GM18870 (cell line): ENCODE data around the gene EMILIN1.

Experiments used
- ATAC-seq: cut with Tn5 transposase; IDR thresholded peaks from one replicate; pipeline ENCODE4 v1.9.1; 2021; ENCODE audit warnings: moderate library complexity; ENCODE audit not compliant: unreplicated experiment

EMILIN1 gene

DNA sequence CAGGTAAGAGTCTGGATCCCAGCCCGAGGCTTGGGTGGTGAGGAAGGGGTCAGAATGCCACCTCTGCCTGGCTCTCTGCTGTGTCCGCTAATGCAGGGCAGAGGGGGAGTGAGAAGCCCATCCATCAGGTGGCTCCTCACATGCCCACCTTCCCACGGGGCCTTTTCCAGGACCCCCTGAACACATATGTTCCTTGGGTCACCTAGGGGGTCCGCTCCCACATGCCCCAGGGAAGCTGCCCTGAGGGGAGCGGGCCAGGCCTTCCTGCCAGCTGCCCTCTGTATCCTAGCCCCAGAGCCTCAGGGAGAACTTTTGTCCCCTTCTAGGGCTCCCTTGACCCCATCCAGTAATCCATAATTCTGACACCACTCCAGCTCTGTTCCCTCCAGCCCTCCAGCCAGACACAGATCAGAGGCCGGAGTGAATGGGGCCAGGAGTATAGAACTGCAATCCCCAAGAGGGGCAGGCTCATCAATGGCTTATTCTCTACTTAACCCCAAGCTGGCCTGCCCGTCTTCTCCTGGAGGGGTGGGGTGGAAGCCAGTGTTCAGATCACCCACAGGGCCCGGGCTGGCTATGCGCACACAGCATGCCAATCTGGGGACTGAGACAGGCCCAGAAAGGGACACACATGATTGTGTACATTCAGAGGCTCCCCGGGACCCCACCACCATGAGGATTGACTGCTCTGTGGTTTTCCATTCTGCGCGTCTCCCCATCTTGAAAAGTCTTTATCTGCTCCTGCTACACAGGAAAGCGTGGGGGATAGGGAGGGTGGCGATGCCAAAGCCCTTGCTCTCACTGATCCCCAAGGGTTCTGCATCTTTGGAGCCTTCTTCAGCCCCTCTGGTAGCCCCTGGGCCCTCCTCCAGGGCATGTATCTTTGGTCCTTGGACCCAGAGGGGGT lies 1.1 kb downstream of the EMILIN1 start:
- no peak for ATAC-seq

DNA sequence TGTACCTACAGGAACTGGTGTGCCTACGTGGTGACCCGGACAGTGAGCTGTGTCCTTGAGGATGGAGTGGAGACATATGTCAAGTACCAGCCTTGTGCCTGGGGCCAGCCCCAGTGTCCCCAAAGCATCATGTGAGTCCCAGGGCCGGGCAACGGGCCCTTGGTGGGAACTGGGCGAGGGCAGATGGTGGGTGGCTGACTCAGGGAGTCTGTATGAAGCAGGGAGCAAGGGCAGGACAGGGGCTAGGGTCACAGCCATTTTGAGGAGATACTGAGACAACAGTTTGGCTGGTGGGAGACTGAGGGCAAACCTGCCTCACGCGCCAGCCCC lies 1.7 kb downstream of the EMILIN1 start:
- ATAC-seq, result no peak

DNA sequence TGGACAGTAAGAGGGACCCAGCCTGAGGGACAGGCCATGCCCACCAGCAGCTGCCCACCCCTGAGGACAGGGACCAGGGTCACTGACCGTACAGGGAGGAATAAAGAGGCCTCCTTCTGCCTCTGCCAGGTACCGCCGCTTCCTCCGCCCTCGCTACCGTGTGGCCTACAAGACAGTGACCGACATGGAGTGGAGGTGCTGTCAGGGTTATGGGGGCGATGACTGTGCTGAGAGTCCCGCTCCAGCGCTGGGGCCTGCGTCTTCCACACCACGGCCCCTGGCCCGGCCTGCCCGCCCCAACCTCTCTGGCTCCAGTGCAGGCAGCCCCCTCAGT lies 2.2 kb downstream of the EMILIN1 start:
- no peak for ATAC-seq

DNA sequence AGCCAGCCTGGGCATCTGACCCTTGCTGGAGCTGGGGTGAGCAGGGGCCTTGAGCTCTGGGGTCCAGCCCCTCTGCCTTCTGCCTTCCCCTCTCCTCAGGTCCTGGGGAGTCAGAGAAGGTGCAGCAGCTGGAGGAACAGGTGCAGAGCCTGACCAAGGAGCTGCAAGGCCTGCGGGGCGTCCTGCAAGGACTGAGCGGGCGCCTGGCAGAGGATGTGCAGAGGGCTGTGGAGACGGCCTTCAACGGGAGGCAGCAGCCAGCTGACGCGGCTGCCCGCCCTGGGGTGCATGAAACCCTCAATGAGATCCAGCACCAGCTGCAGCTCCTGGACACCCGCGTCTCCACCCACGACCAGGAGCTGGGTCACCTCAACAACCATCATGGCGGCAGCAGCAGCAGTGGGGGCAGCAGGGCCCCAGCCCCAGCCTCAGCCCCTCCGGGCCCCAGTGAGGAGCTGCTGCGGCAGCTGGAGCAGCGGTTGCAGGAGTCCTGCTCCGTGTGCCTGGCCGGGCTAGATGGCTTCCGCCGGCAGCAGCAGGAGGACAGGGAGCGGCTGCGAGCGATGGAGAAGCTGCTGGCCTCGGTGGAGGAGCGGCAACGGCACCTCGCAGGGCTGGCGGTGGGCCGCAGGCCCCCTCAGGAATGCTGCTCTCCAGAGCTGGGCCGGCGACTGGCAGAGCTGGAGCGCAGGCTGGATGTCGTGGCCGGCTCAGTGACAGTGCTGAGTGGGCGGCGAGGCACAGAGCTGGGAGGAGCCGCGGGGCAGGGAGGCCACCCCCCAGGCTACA lies 3.8 kb downstream of the EMILIN1 start:
- no peak for ATAC-seq

DNA sequence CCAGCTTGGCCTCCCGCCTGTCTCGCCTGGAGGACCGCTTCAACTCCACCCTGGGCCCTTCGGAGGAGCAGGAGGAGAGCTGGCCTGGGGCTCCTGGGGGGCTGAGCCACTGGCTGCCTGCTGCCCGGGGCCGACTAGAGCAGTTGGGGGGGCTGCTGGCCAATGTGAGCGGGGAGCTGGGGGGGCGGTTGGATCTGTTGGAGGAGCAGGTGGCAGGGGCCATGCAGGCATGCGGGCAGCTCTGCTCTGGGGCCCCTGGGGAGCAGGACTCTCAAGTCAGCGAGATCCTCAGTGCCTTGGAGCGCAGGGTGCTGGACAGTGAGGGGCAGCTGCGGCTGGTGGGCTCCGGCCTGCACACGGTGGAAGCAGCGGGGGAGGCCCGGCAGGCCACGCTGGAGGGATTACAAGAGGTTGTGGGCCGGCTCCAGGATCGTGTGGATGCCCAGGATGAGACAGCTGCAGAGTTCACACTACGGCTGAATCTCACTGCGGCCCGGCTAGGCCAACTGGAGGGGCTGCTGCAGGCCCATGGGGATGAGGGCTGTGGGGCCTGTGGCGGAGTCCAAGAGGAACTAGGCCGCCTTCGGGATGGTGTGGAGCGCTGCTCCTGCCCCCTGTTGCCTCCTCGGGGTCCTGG lies 4.5 kb downstream of the EMILIN1 start:
- ATAC-seq, result no peak

DNA sequence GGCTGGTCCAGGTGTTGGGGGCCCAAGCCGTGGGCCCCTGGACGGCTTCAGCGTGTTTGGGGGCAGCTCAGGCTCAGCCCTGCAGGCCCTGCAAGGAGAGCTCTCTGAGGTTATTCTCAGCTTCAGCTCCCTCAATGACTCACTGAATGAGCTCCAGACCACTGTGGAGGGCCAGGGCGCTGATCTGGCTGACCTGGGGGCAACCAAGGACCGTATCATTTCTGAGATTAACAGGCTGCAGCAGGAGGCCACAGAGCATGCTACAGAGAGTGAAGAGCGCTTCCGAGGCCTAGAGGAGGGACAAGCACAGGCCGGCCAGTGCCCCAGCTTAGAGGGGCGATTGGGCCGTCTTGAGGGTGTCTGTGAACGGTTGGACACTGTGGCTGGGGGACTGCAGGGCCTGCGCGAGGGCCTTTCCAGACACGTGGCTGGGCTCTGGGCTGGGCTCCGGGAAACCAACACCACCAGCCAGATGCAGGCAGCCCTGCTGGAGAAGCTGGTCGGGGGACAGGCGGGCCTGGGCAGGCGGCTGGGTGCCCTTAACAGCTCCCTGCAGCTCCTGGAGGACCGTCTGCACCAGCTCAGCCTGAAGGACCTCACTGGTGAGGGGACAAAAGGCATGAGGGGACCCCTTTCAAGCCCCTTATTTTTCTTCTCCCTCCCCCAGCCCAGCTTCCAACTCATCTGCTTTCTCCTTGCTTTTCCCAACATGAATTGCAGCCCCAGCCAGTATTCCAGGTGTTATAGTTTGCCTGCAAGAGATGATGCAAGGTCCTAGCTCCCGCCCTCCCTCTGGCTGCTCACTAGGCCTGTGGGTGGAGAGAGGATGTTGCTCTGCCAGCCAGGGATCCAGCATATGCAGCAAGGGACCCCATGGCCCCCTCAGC lies 5.2 kb downstream of the EMILIN1 start:
- ATAC-seq, result no peak

DNA sequence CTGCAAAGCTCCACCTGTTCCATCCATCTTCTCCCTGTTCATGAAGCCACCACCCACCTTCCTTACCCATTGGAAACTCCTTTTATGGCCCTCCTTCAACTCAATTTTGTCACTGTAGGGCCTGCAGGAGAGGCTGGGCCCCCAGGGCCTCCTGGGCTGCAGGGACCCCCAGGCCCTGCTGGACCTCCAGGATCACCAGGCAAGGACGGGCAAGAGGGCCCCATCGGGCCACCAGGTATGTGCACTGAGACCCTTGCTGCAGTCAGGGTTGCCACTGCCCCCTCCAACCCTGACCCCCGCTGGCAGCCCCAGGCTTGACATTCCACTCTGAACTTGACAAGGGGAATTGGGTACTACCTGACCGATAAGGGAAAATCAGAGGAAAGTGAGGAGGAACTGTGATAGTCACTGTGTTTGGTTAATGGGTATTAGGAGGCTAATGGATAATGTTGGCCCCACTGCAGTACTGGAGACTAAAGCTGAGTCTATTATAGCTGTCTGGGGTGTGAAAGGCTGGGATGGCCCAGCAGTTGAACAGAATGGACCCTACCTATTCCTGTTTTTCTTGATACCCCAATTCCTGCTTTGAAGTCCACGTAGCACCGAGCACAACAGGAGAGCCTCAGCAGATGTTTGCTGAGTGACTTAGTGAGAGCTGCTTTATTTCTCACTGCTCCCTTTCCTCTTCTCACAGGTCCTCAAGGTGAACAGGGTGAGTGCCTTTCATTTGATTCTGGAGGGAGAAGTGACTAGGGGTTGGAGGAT lies 6.1 kb downstream of the EMILIN1 start:
- no peak for ATAC-seq

DNA sequence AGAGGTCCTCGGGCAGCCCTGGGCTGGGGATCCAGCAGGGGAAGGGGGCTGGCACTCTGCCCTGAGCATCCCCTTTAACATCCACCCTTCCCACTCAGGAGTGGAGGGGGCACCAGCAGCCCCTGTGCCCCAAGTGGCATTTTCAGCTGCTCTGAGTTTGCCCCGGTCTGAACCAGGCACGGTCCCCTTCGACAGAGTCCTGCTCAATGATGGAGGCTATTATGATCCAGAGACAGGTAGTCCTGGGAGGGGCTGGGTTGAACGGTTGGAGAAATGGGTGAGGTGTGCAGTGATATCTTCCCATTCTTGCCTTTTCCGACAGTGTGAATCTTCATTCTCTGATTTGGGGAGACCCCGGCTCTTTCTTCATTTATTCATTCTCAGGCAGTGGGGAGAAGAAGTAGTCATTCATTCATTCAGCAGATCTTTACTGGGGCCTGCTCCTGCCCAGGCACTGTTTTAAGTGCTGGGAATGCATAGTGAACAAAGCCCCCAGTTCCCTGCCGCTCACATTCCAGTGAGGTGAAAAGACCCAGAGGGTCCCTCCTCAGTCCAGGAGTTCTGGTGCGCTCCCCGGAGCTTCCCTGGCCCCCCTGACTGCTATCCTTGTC lies 6.8 kb downstream of the EMILIN1 start:
- ATAC-seq, result no peak

DNA sequence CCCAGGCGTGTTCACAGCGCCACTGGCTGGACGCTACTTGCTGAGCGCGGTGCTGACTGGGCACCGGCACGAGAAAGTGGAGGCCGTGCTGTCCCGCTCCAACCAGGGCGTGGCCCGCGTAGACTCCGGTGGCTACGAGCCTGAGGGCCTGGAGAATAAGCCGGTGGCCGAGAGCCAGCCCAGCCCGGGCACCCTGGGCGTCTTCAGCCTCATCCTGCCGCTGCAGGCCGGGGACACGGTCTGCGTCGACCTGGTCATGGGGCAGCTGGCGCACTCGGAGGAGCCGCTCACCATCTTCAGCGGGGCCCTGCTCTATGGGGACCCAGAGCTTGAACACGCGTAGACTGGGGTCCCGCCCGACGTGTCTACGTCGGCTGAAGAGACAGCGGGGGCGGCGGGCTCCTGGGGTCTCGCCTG lies 7.3 kb downstream of the EMILIN1 start:
- no peak for ATAC-seq

DNA sequence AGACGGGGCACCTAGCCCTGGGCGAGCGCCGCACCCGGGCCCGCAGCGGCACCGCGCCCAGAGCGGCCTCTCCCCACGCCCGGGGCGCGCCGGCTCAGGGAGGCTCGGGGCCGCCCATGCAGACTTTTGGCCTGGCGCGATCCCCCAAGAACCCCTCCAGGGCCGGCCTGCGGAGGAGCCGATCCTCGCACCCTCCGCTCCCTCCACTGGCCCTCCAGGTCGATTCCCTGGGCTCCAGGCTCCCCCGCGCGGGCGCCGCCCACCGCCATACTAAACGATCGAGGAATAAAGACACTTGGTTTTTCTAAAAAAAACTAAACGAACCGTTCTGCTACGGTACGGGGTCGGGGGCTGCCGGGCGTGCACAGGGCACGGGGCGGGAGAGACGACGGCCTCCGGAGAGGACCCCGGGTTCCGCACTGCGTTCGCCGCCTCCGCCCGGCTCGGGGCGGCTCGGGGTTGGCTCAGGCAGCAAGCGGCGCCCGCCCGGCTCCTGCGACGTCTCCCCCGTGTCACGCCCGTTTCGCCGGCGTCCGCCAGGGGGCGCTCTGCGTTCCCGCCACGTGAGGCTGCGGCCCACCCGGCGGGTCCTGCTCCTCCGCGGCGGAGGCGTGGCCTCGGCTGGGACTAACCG lies 7.8 kb downstream of the EMILIN1 start:
- peak; percentile 51 for ATAC-seq

DNA sequence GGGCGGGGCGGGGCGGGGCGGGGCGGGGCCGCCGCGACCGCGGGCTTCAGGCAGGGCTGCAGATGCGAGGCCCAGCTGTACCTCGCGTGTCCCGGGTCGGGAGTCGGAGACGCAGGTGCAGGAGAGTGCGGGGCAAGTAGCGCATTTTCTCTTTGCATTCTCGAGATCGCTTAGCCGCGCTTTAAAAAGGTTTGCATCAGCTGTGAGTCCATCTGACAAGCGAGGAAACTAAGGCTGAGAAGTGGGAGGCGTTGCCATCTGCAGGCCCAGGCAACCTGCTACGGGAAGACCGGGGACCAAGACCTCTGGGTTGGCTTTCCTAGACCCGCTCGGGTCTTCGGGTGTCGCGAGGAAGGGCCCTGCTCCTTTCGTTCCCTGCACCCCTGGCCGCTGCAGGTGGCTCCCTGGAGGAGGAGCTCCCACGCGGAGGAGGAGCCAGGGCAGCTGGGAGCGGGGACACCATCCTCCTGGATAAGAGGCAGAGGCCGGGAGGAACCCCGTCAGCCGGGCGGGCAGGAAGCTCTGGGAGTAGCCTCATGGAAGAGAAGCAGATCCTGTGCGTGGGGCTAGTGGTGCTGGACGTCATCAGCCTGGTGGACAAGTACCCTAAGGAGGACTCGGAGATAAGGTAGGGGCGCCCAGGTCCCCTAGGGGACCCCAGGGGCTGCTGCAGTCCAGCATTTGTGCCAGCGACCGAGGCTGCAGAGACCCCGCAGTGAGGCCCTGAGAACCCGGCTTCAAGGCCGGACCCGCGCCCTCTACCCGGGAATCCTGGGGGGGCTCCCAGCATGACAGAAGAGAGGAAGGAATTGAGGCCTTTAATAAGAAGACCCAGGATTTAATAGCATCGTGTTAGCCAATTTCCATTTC lies 8.5 kb downstream of the EMILIN1 start, which contains the start of gene KHK:
TSS of gene KHK (plus strand) at position 49 of the 870 bp plus-strand sequence. CDS start at position 537, 488 bp downstream.
- peak; percentile 28 for ATAC-seq

DNA sequence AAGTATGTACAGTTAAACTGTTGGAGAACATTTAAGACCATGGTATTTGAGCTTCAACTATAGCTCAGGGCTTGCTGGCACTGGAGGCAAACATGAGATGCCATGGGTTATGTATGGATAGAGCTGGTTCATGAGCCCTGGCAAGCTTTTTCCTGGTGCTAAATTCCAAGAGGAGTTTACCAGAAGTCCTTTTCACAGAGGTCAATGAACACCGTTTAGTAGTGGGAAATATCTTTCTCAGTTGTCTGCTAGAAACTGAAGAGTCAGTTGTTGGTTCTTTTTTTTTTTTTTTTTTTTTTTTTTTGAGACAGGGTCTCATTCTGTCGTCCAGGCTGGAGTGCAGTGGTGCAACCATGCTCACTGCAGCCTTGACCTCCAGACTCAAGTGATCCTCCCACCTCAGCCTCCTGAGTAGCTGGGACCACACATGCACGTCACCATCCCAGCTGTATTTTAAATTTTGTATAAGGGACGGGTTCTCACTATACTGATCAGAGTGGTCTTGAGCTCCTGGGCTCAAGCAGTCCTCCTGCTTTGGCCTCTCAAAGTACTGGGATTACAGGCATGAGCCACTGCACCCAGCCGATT lies 9.5 kb downstream of the EMILIN1 start:
- ATAC-seq, result no peak

DNA sequence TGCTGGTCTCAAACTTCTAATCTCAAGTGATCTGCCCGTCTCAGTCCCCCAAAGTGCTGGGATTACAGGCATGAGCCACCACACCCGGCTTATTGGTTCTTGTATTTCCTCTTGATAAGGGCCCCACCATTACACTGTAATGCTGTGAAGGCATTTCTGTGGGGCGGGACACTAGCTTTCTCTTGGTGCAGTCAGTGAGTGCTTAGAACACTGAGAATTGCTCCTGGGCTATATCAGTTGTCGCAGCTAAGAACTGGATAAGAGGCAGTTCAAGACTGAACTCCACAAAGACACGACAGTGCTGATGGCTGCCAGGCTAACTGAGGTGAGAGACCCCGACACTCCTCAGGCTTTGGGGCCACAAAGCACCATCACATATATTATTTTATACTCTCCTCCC lies 10.2 kb downstream of the EMILIN1 start:
- ATAC-seq, result no peak

DNA sequence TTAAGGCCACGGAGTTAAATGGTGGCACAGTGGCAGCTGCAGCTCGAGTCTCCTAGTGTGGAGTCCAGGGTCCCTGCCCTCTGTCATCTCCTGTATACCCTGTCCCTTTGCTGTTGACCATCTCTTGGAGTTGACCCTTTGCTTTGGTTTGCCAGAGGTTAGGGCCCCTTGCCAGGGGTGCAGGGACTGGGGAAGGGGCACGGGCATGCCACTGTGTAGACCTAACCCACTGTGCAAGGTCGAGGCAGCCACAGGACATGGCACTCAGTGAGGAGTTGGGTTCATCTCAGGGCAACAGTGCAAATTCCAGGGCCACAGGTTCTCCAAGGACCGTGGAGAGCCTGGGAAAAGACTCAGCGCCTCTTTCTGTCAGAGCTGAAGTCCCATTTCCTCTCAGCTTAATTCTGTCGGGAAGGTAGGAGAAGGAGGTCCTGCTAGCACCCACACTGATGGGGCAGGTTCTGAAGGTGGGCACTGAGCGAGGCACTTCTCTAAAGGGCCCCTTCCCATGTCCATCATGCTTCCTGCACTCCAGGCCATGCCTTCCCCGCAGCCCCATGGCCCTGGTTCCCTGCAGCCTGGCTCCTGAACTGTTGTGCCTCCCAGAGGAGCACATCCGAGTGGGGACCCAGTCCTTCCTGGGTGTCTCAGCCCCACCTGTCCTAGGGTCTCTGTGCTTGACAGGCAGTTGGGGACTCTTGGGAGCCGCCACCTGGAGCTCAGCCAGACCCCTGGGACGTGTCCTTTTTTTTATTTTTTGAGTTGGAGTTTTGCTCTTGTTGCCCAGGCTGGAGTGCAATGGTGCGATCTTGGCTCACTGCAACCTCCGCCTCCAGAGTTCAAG lies 10.9 kb downstream of the EMILIN1 start:
- no peak for ATAC-seq

DNA sequence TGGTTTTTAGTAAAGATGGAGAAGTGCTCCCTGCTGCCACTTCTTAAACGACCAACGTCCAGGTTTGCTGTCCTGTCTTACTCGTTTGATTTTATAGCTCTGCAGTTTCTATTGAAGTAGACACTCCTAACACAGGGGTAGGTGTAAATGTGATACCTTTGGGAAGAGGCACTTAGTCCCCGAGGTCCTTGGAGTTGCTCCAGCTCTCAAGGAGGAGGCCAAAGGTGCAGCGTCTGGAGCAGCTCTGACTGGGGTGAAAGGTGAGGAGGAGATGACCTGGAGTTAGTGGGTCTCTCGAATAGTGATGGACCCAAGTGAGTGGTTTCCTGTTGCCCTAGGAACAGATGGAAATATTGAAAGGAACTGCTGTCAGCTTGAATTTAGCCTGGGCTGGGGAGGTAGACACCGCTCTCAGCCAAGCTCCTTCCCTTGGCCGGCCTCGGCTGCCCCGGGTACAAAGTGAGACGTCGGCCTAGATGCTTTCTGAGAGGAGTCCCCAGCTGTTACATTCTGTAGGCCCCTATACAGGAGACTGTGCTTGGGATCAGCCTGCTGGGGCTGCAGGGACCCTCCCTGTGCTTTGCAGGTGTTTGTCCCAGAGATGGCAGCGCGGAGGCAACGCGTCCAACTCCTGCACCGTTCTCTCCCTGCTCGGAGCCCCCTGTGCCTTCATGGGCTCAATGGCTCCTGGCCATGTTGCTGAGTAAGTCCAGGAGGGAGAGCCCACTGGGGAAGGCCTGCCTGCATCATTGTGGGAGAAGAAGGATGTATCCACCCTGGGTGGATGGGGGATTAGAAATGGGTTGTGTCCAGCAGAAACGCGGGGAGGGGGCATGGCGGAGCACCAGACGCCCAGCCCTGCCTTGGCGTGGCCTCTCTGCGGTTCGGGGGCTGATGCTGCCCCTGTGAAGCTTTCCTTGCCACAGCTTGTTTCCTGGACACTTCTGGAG lies 13.6 kb downstream of the EMILIN1 start:
- ATAC-seq, result no peak
